Heart left ventricle (tissue), 16 donors: ENCODE measurements around the gene TAS2R60. TPM values are rescaled to one million over a fixed set of nuclear protein-coding genes. Genes with fewer than 3 reads are reported as not detected.

Experiments used
- ATAC-seq, 4 donors: fragments of 200-7000 bp; cut with Tn5 transposase; one replicate each; pipeline ENCODE4 v1.9.1; 2020 to 2022; ENCODE audit warnings: moderate library complexity in 4 of 4, mild to moderate bottlenecking in 3 of 4, moderate number of reproducible peaks in 1 of 4
- DNase-seq, 5 donors: peaks; one replicate each; pipeline ENCODE4 v3.0.0-alpha.2; 2020
- H3K27ac ChIP-seq, 12 donors: fragments of 200-600 bp; sonication (generic) in 4 of 12; one replicate each; pipeline versions ENCODE4 v1.5.0 to v1.8.0; 2016 to 2022; ENCODE audit warnings: mild to moderate bottlenecking in 2 of 12
- H3K27me3 ChIP-seq, 9 donors: fragments of 200-600 bp; sonication (generic) in 2 of 9; one replicate each; pipeline versions ENCODE4 v1.5.1 to v1.8.0; 2016 to 2022; ENCODE audit warnings: mild to moderate bottlenecking in 3 of 9
- H3K36me3 ChIP-seq, 9 donors: fragments of 200-600 bp; sonication (generic) in 2 of 9; one replicate each; pipeline versions ENCODE4 v1.5.0 to v1.8.0; 2018 to 2022; ENCODE audit warnings: mild to moderate bottlenecking in 2 of 9
- H3K4me1 ChIP-seq, 12 donors: fragments of 200-600 bp; sonication (generic) in 4 of 12; one replicate each; pipeline versions ENCODE4 v1.5.0 to v1.8.0; 2016 to 2022; ENCODE audit warnings: mild to moderate bottlenecking in 3 of 12
- H3K4me3 ChIP-seq, 12 donors: fragments of 200-600 bp; sonication (generic) in 4 of 12; one replicate each; pipeline versions ENCODE4 v1.5.0 to v1.8.0; 2017 to 2022; ENCODE audit warnings: mild to moderate bottlenecking in 9 of 12, moderate library complexity in 4 of 12
- H3K9me3 ChIP-seq, 12 donors: fragments of 200-600 bp; sonication (generic) in 4 of 12; one replicate each; pipeline versions ENCODE4 v1.5.0 to v1.8.0; 2016 to 2022; ENCODE audit warnings: mild to moderate bottlenecking in 1 of 12
- POLR2A ChIP-seq, 2 donors: fragments of 450-650 bp; IDR thresholded peaks; one replicate each; pipeline ENCODE4 v1.6.1; 2017; ENCODE audit warnings: antibody characterized with exemption in 2 of 2, mild to moderate bottlenecking in 2 of 2, moderate library complexity in 2 of 2
- WGBS, 4 donors: extraction: QIAGEN DNeasy Blood & Tissue Kit in 2 of 4; methylation state at CpG; one replicate each; pipeline versions ENCODE4 v1.1.5 to v1.1.7; 2013 to 2018; 5-methylcytosine and 5-hydroxymethylcytosine counted together
- intact Hi-C, 10 donors: fragments of 100-400 bp; cut with DNase I; formaldehyde crosslinking; loops; one replicate each; pipeline versions ENCODE4 v1.11.1 to v1.14.2; 2022
- polyA plus RNA-seq, 2 donors: library from polyadenylated mRNA; stranded (reverse); fragments of 200-250 nt; gene quantifications; one replicate each; pipeline ENCODE4 v1.2.3, GENCODE V29; 2013
- total RNA-seq, 9 donors: library from RNA; depleted of rRNA in 2 of 9; stranded (reverse); fragments of >200 nt in 2 of 9; fragmentation: NEBNext Ultra II Directional in 3 of 9; extraction: Animal tissue kit (Norgen Biotek cat#: 25700) in 3 of 9; gene quantifications; one replicate each; pipeline versions ENCODE4 v1.1.0 to v1.2.4, GENCODE V29; 2016 to 2023
- TF ChIP-seq, protein P1 (sequence below), 12 donors: fragments of 200-600 bp; sonication (generic) in 4 of 12; IDR thresholded peaks; one replicate each; pipeline versions ENCODE4 v1.5.0 to v1.8.0; 2018 to 2022; ENCODE audit warnings: antibody characterized with exemption in 12 of 12, mild to moderate bottlenecking in 5 of 12
- donor health status: ischemic (EF 13 %, LVEDD 7.1; RV severe dilation, severe dysfunction).
- donor health status: healthy with polysubstance abuse.
- donor health status: DM: no; HTN: yes; CAD: no.
- donor health status: DM: no; HTN: no; CAD: no.
- donor health status: ischemic (EF 25% LVEDD 6.9; RV normal size, moderate dysfunction).
- donor health status: ischemic (EF 25% LVEDD 5.7; RV mildly dilated, moderate dysfunction).
- donor health status: healthy.
- donor health status: DM: yes; HTN: yes; CAD: no.
- donor health status: ischemic (EF 35%, LVEDD 5.7; RV mildly dilated, moderate dysfunction).
- donor health status: nonischemic (EF 11% LVEDD 7.7; RV severe dilation, severe dysfunction).
- donor health status: DM: yes; HTN: yes; CAD: no.
- donor health status: PGD.
- donor health status: ischemic (EF 29% LVEDD 5.4; RV normal size, mild dysfunction).
- donor health status: nonischemic (EF 23%, LVEDD 6.1; RV moderate dilation, normal function).

The TAS2R60 gene
- total and polyA plus RNA-seq, 11 donors = not detected

DNA sequence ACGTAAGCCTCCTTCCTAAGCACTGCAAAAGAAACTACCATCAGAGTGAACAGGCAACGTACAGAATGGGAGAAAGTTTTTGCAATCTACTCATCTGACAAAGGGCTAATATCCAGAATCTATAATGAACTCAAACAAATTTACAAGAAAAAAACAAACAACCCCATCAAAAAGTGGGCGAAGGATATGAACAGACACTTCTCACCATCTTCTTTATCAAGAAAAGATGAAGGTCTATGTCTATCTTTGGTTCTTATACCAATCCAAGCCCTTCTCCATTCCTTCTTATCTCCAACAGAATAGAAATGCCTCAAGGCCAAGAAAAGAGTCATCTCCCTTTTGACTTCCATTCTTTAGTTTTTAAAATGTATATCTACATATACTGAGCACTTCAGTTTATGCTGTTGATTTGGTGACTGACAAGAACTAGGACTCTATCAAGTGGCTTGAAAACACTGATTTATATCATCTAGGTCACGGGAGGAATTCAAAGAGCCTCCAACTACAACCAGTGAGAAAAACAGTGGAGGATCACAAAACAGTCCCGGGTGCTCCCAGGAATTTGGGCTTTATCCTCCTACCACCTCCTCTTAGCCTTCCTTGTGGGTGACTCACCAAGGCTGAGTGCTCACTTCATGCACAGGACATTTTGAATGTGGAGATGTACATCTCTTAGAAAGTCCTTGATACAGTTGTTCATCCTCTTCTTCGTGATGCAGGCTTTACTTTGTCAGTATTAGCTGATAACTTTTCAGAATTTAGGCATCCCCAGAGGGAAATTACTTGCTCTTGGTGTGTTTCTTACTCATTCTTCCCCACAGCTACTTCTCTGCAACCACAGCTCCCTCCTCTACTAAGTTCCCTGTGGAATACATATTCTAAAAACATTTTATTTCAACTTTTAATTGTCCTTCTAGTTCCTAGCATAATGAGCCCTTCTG lies 49.8 kb downstream of the TAS2R60 start:
- Histone ChIP-seq H3K27me3 (no peaks in the 10 kb centered on the region), H3K27ac (peak overlapping the region in 5 of 12 donors; percentile 6 to 53 (median 37)), H3K9me3 (no peaks in the 10 kb centered on the region), H3K4me3 (no peak overlapping the region), H3K36me3 (no peaks in the 10 kb centered on the region), H3K4me1 (peaks cover 0 to 51% (median 9%) of the 10 kb centered on the region in 12 donors)
- DNase-seq (no peak), ATAC-seq (peak in 1 of 4 donors; percentile 47)
- intact Hi-C loops = loop anchor here in 2 of 10 donors (10.0 kb wide), 2 partner anchors 68 to 248 kb away; no protein-coding TSS in a partner anchor
- TF ChIP-seq, protein P1, sequence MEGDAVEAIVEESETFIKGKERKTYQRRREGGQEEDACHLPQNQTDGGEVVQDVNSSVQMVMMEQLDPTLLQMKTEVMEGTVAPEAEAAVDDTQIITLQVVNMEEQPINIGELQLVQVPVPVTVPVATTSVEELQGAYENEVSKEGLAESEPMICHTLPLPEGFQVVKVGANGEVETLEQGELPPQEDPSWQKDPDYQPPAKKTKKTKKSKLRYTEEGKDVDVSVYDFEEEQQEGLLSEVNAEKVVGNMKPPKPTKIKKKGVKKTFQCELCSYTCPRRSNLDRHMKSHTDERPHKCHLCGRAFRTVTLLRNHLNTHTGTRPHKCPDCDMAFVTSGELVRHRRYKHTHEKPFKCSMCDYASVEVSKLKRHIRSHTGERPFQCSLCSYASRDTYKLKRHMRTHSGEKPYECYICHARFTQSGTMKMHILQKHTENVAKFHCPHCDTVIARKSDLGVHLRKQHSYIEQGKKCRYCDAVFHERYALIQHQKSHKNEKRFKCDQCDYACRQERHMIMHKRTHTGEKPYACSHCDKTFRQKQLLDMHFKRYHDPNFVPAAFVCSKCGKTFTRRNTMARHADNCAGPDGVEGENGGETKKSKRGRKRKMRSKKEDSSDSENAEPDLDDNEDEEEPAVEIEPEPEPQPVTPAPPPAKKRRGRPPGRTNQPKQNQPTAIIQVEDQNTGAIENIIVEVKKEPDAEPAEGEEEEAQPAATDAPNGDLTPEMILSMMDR (IDR thresholded peaks at IDR 0.05) = no peak
- no peak for TF ChIP-seq POLR2A (IDR thresholded peaks at IDR 0.05)
- WGBS, 4 donors = 68 to 79% (median 78%) methylated on average over 6 of the region's 6 CpGs

DNA sequence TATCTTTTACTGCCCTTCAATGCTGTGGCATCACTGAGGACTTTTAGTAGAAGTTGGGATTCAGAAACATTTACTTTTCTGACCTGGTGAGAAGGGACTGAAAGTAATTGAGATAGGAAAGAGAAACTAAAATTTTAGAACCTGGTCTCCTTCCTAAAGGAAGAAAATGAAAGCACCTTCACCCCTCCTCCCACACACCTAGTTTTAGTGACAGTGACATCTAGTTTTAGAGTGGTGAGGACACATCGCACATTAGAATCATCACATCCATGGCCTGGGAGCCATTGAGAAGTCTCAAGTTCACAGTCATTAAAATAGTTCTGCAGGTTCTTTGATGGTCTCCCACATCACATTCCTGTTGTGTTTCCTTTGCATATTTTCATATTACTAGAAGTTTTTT lies 50.5 kb downstream of the TAS2R60 start:
- Histone ChIP-seq H3K4me1 (peaks cover 0 to 54% (median 12%) of the 10 kb centered on the region in 12 donors), H3K9me3 (no peaks in the 10 kb centered on the region), H3K27ac (peak overlapping the region in 1 of 12 donors; percentile 2), H3K4me3 (no peak overlapping the region), H3K36me3 (no peaks in the 10 kb centered on the region), H3K27me3 (no peaks in the 10 kb centered on the region)
- TF ChIP-seq, protein P1 (IDR thresholded peaks at IDR 0.05) = no peak
- no peak for TF ChIP-seq POLR2A (IDR thresholded peaks at IDR 0.05)
- intact Hi-C loops = loop anchor here in 2 of 10 donors (10.0 kb wide), 2 partner anchors 69 to 249 kb away; no protein-coding TSS in a partner anchor
- WGBS, 4 donors = 55 to 80% (median 74%) methylated on average over 1 of the region's 1 CpG
- ATAC-seq (no peak), DNase-seq (no peak)

Other genes with a start within 250 kb of the TAS2R60 start
- gene TAS2R40, start 221.4 kb upstream of the TAS2R60 start, total RNA-seq = not detected
- gene TAS2R40, start 221.4 kb upstream of the TAS2R60 start, polyA plus RNA-seq = not detected
- gene GSTK1, start 180.0 kb upstream of the TAS2R60 start, total RNA-seq = 100 to 1,000 TPM; 174 to 349 (median 281) TPM
- 100 to 1,000 TPM; 123 to 274 TPM for gene GSTK1, start 180.0 kb upstream of the TAS2R60 start, polyA plus RNA-seq
- gene TMEM139, start 158.5 kb upstream of the TAS2R60 start, total RNA-seq = 10 to 100 TPM in 5 of 9 donors, 1 to 10 TPM in 4; 4.5 to 18.4 (median 12.1) TPM
- 10 to 100 TPM in 1 of 2 donors, 1 to 10 TPM in 1; 4.1 to 23.5 TPM for gene TMEM139, start 158.5 kb upstream of the TAS2R60 start, polyA plus RNA-seq
- 10 to 100 TPM in 6 of 9 donors, 1 to 10 TPM in 3; 7.4 to 18.3 (median 13.8) TPM for gene CASP2, start 155.1 kb upstream of the TAS2R60 start, total RNA-seq
- gene CASP2, start 155.1 kb upstream of the TAS2R60 start, polyA plus RNA-seq = 1 to 10 TPM; 5.4 to 7.0 TPM
- gene CLCN1, start 127.3 kb upstream of the TAS2R60 start, total RNA-seq = 1 to 10 TPM in 1 of 9 donors, not detected in 8; 1.4 TPM
- gene CLCN1, start 127.3 kb upstream of the TAS2R60 start, polyA plus RNA-seq = under 1 TPM in 1 of 2 donors, not detected in 1; 0.03 TPM
- gene FAM131B, start 80.7 kb upstream of the TAS2R60 start, total RNA-seq = under 1 TPM; 0.15 to 0.79 (median 0.42) TPM
- gene FAM131B, start 80.7 kb upstream of the TAS2R60 start, polyA plus RNA-seq = under 1 TPM; 0.19 to 0.25 TPM
- gene ZYX, start 62.1 kb upstream of the TAS2R60 start, total RNA-seq = 100 to 1,000 TPM in 4 of 9 donors, 10 to 100 TPM in 5; 59.6 to 217 (median 79.4) TPM
- 100 to 1,000 TPM in 1 of 2 donors, 10 to 100 TPM in 1; 55.9 to 156 TPM for gene ZYX, start 62.1 kb upstream of the TAS2R60 start, polyA plus RNA-seq
- gene EPHA1, start 34.6 kb upstream of the TAS2R60 start, total RNA-seq = under 1 TPM in 3 of 9 donors, not detected in 6; 0.06 to 0.51 (median 0.48) TPM
- under 1 TPM in 1 of 2 donors, not detected in 1; 0.04 TPM for gene EPHA1, start 34.6 kb upstream of the TAS2R60 start, polyA plus RNA-seq
- gene TAS2R41, start 34.4 kb downstream of the TAS2R60 start, total RNA-seq = not detected
- not detected for gene TAS2R41, start 34.4 kb downstream of the TAS2R60 start, polyA plus RNA-seq
- gene CTAGE15, start 128.3 kb downstream of the TAS2R60 start, total RNA-seq = under 1 TPM in 2 of 9 donors, not detected in 7; 0.24 to 0.43 TPM
- not detected for gene CTAGE15, start 128.3 kb downstream of the TAS2R60 start, polyA plus RNA-seq
- 1 to 10 TPM in 1 of 9 donors, under 1 TPM in 8; 0.12 to 2.5 (median 0.38) TPM for gene TCAF2, start 177.5 kb downstream of the TAS2R60 start, total RNA-seq
- under 1 TPM; 0.27 to 0.28 TPM for gene TCAF2, start 177.5 kb downstream of the TAS2R60 start, polyA plus RNA-seq